ENCODE data around the gene CDKAL1. TPM values are rescaled to one million over a fixed set of nuclear protein-coding genes. Genes with fewer than 3 reads are reported as not detected.

Gene CDKAL1
- total and polyA plus RNA-seq, 2 of the 8 experiments (the other 6 are each of a cell fraction or from before 2014, with no cell fraction given), result 8.4 to 24.6 TPM

GRCh38 chr6:21110684-21111083 is 576.4 kb downstream of the CDKAL1 start:
- Histone ChIP-seq H2BK120ac (replicated peaks; ENCODE audit: low read depth, low read length) (no peak overlapping the region), H3K79me2 (ENCODE audit: control insufficient read depth in 1 of 2, insufficient read depth in 2 of 2, low read length in 2 of 2) (no peaks in the 10 kb centered on the region), H4K91ac (replicated peaks; ENCODE audit: insufficient read length, low read length) (no peak overlapping the region), H3K14ac (ENCODE audit: insufficient read length) (no peak overlapping the region), H2BK15ac (ENCODE audit: low read length) (no peak overlapping the region), H3K9me3 (ENCODE audit: insufficient read depth in 2 of 2, low read depth in 1 of 2, low read length in 1 of 2) (no peaks in the 10 kb centered on the region), H2BK5ac (ENCODE audit: low read depth, low read length) (no peak overlapping the region), H3K4me1 (replicated peaks in 1 of 4; ENCODE audit: control insufficient read depth in 3 of 4, insufficient read depth in 4 of 4, low read length in 3 of 4) (peaks cover 0 to 16% (median 0%) of the 10 kb centered on the region in 4 experiments; a peak in 3 of 7 replicates), H3K27ac (ENCODE audit: low read depth, low read length) (no peak overlapping the region), H3K4ac (replicated peaks; ENCODE audit: insufficient read length, low read depth, low read length) (no peak overlapping the region), H3K79me1 (ENCODE audit: low read depth, low read length) (no peaks in the 10 kb centered on the region), H3K56ac (replicated peaks; ENCODE audit: insufficient read length, low read depth, low read length) (no peak overlapping the region), H2AK5ac (ENCODE audit: low read depth, low read length) (no peak overlapping the region), H2BK20ac (ENCODE audit: low read length) (no peak overlapping the region), H4K20me1 (replicated peaks in 1 of 2; ENCODE audit: control insufficient read depth in 1 of 2, insufficient read depth in 2 of 2, low read length in 2 of 2) (no peaks in the 10 kb centered on the region), H3K27me3 (replicated peaks in 1 of 4; ENCODE audit: control insufficient read depth in 3 of 4, extremely low read depth in 1 of 4, insufficient read depth in 3 of 4, low read length in 3 of 4) (no peaks in the 10 kb centered on the region), H2AFZ (ENCODE audit: low read length) (no peak overlapping the region), H3K4me3 (ENCODE audit: extremely low read depth in 1 of 4, insufficient read depth in 2 of 4, low read depth in 3 of 4, low read length in 4 of 4) (no peak overlapping the region), H3K23me2 (ENCODE audit: low read depth, low read length) (no peaks in the 10 kb centered on the region), H4K5ac (ENCODE audit: insufficient read length, low read depth, low read length) (no peak overlapping the region), H3K4me2 (ENCODE audit: insufficient read depth in 1 of 2, low read depth in 2 of 2, low read length in 2 of 2) (no peak overlapping the region), H3K36me3 (ENCODE audit: control insufficient read depth in 2 of 4, insufficient read depth in 4 of 4, low read length in 3 of 4) (no peaks in the 10 kb centered on the region), H3K23ac (ENCODE audit: insufficient read length) (no peak overlapping the region), H3K9ac (replicated peaks in 1 of 4; ENCODE audit: extremely low read depth in 1 of 4, low read depth in 3 of 4, low read length in 3 of 4) (no peak overlapping the region), H3K18ac (ENCODE audit: extremely low read depth, low read length) (no peak overlapping the region), H4K8ac (ENCODE audit: extremely low read depth, insufficient read depth, low read length) (no peak overlapping the region), H2BK12ac (ENCODE audit: low read depth, low read length) (no peak overlapping the region)
- FAIRE-seq, result no peak
- CTCF ChIA-PET (ENCODE audit: partially characterized antibody), result interaction anchor here (1.2 kb wide), 1 partner anchor 441 kb away, joined by 3 read pairs; no protein-coding TSS in a partner anchor
- 95% methylated on average over 5 of the region's 5 CpGs; no CpG with 5 or more reads in 1 of the 2 experiments for WGBS, 2 experiments (ENCODE audit: extremely low coverage in 1 of 2, insufficient coverage in 1 of 2, insufficient read length in 1 of 2, insufficient replicate concordance in 2 of 2, low coverage in 1 of 2, low lambda C conversion rate in 2 of 2, missing lambda C conversion rate in 1 of 2)
- DNase-seq (ENCODE audit: low read depth in 1 of 2, low spot score in 2 of 2), result no peak
- POLR2A ChIA-PET (ENCODE audit: partially characterized antibody), result no interaction called here
- TF ChIP-seq SIN3A (conservative IDR thresholded peaks at IDR 0.05 in 1 of 2, IDR thresholded peaks at IDR 0.05 in 1 of 2; ENCODE audit: low read depth in 1 of 2, low read length in 2 of 2) (no peak), RAD21 (IDR thresholded peaks at IDR 0.05 in 1 of 2, conservative IDR thresholded peaks at IDR 0.05 in 1 of 2; ENCODE audit: low read depth in 2 of 2, low read length in 2 of 2) (no peak), TAF7 (optimal IDR thresholded peaks at IDR 0.05; ENCODE audit: borderline replicate concordance, low read depth, low read length) (no peak), ZNF274 (IDR thresholded peaks at IDR 0.05; ENCODE audit: borderline replicate concordance, extremely low read depth, low read length) (no peak), POU5F1 (IDR thresholded peaks at IDR 0.05; ENCODE audit: low read depth, low read length) (no peak), USF2 (IDR thresholded peaks at IDR 0.05; ENCODE audit: low read length) (no peak), PHF8 (conservative IDR thresholded peaks at IDR 0.05; ENCODE audit: low read depth, low read length) (no peak), GABPA (IDR thresholded peaks at IDR 0.05; ENCODE audit: borderline replicate concordance, insufficient read depth, low read length) (no peak), CBX8 (IDR thresholded peaks at IDR 0.05; ENCODE audit: borderline replicate concordance, low read depth, low read length) (no peak), RFX5 (IDR thresholded peaks at IDR 0.05; ENCODE audit: borderline replicate concordance, low read depth, low read length) (no peak), EP300 (IDR thresholded peaks at IDR 0.05; ENCODE audit: borderline replicate concordance in 1 of 2, low read depth in 2 of 2, low read length in 2 of 2) (no peak)

Data from H1 (cell line).